Measurements from ENCODE around the gene DSG2. TPM values are rescaled to one million over a fixed set of nuclear protein-coding genes. Genes with fewer than 3 reads are reported as not detected.

DSG2 gene
- total RNA-seq, 1 donor from 2014 or later, result 154 TPM

DNA sequence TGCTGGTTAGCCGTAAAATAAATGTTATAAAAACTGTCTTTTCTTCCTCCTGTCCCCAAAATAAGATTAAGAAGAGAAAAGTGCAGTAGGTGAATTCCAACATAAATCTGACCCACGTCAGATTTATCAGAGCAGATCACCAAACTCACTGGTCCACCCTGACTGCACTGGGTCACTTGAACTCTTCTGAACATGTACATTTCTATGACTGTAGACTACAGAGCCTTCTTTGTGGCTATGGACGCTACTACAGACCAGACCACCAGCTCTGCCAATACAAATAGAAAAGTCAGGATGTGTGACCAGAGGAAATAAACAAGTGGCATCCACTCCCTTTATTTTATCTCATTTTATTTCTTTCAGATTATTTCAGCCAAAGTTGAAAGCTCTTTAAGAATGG is 11.6 kb downstream of the DSG2 start:
- no peak for TF ChIP-seq CTCF (IDR thresholded peaks at IDR 0.05; ENCODE audit: insufficient read depth, low read length, poor library complexity, severe bottlenecking)
- Histone ChIP-seq H3K27me3 (ENCODE audit: control insufficient read depth, insufficient read depth, low read length) (no peaks in the 10 kb centered on the region), H3K4me3 (ENCODE audit: low read depth, low read length) (no peak overlapping the region), H3K36me3 (ENCODE audit: control insufficient read depth, insufficient read depth, low read length) (no peaks in the 10 kb centered on the region)
- no peak for DNase-seq (ENCODE audit: low read depth)

- Histone ChIP-seq H3K4me3 (ENCODE audit: low read depth, low read length) (no peak overlapping the region), H3K36me3 (ENCODE audit: control insufficient read depth, insufficient read depth, low read length) (no peaks in the 10 kb centered on the region), H3K27me3 (ENCODE audit: control insufficient read depth, insufficient read depth, low read length) (no peaks in the 10 kb centered on the region)
- no peak for TF ChIP-seq CTCF (IDR thresholded peaks at IDR 0.05; ENCODE audit: insufficient read depth, low read length, poor library complexity, severe bottlenecking)
- peak; percentile 49 for DNase-seq (ENCODE audit: low read depth)
Observed at GRCh38 chr18:31510319-31510718, 12.3 kb downstream of the DSG2 start.

DNA sequence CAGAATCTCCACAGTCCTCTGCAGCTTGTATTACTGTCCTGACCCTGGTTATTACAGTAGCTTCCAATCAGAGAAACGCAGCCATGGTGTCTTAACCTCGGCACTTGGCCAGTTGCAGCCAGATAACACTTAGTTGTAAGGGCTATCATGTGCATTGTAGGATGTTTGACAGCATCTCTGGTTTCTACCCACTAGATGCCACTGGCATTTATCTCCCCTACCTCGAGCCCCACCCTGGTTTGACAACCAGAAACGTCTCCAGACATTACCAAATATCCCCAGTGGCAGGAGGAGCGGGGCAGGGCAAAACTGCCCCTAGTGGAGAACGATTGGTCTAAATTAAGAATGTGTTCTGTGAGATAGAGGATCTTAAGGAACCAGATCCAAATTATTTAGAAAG is 13.1 kb downstream of the DSG2 start:
- TF ChIP-seq CTCF (IDR thresholded peaks at IDR 0.05; ENCODE audit: insufficient read depth, low read length, poor library complexity, severe bottlenecking), result no peak
- DNase-seq (ENCODE audit: low read depth), result no peak
- no peaks in the 10 kb centered on the region for H3K27me3 ChIP-seq (ENCODE audit: control insufficient read depth, insufficient read depth, low read length)
- H3K36me3 ChIP-seq (ENCODE audit: control insufficient read depth, insufficient read depth, low read length), result no peaks in the 10 kb centered on the region
- H3K4me3 ChIP-seq (ENCODE audit: low read depth, low read length), result no peak overlapping the region

DNA sequence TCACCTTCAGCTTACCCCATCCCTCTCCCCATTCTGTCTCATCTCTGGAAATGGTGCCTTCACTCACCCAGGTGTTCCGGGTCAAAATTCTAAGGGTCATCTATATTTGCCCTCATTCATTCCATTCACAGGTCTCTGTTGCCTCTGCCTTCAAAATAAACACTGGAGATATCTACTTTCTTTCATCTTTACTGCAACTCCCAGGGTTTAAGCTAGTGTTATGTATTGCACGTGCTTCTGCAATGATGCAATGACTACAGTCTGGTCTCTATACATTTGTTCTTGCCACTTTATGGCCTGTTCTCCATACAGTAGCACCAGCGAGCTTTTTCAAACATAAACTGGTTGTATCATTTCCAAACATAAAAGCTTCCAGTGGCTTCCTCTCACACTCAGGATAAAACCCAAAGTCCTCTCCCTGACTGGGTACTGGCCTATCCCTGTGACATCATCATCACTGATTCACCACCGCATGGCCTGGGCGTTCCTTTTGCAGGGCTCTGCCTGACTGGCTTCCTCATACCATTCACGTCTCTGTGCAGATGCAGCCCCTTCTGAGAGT is 14.3 kb downstream of the DSG2 start:
- H3K36me3 ChIP-seq (ENCODE audit: control insufficient read depth, insufficient read depth, low read length), result no peaks in the 10 kb centered on the region
- peak; percentile 91 for DNase-seq (ENCODE audit: low read depth)
- TF ChIP-seq CTCF (IDR thresholded peaks at IDR 0.05; ENCODE audit: insufficient read depth, low read length, poor library complexity, severe bottlenecking), result no peak
- no peak overlapping the region for H3K4me3 ChIP-seq (ENCODE audit: low read depth, low read length)
- no peaks in the 10 kb centered on the region for H3K27me3 ChIP-seq (ENCODE audit: control insufficient read depth, insufficient read depth, low read length)

DNA sequence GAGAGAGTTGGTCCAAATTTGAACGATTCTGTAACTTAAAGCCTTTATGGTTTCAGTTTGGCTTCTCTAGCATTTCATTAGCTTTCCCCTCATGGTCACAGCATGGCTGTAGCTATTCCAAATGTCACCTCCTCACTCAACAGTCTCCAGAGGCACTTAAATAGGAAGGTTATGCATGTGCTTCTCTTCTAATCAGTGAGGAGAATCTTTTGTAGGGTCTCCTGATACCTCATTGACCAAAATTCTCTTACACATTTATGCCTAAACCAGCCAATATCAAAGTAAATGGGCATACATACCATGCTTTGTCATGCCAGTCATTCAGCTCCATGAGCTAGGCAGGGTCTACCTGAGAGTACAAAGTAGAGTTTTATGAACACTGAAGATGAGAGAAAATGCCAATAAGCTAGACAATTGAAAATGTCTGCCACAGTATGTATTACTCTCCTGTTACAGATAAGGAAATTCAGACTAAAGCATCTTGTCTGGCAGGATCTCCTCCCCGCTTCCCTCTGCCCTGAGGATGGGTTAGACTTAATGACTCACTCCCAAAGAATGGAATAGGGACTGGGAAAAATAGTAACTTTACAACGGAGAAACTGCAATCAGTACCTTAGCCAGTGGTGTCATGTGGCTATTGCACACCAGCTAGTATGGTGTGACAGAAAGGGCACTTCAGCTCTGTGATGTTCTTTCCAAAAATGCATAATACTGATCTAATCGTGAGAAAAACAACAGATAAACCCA is 15.4 kb downstream of the DSG2 start:
- Histone ChIP-seq H3K4me3 (ENCODE audit: low read depth, low read length) (no peak overlapping the region), H3K27me3 (ENCODE audit: control insufficient read depth, insufficient read depth, low read length) (no peaks in the 10 kb centered on the region), H3K36me3 (ENCODE audit: control insufficient read depth, insufficient read depth, low read length) (no peaks in the 10 kb centered on the region)
- TF ChIP-seq CTCF (IDR thresholded peaks at IDR 0.05; ENCODE audit: insufficient read depth, low read length, poor library complexity, severe bottlenecking), result no peak
- peak; percentile 73 for DNase-seq (ENCODE audit: low read depth)

DNA sequence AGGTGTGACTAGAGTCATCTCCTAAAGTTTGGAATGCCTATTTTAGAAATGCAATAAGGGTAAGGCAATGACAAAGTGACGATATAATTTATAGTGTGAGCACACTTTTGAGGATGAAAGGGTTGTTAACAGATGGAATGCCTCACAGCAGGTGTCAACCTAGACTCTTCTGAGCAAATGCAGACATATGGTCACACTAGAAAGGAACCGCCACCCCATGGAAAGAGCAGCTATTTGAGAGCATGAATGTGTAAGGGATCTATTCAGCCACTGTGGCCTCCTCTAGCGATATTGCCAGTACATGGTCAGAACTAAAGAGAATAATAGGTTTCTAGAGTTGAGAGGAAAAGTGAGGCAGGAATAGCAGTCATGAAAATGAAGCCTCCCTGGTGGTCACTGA is 18.5 kb downstream of the DSG2 start:
- Histone ChIP-seq H3K36me3 (ENCODE audit: control insufficient read depth, insufficient read depth, low read length) (no peaks in the 10 kb centered on the region), H3K27me3 (ENCODE audit: control insufficient read depth, insufficient read depth, low read length) (no peaks in the 10 kb centered on the region), H3K4me3 (ENCODE audit: low read depth, low read length) (no peak overlapping the region)
- DNase-seq (ENCODE audit: low read depth), result no peak
- no peak for TF ChIP-seq CTCF (IDR thresholded peaks at IDR 0.05; ENCODE audit: insufficient read depth, low read length, poor library complexity, severe bottlenecking)
